SKM-1 (cell line): ENCODE data around the gene PPEF1.
"Not testable (repeated sequence)": the region's sequence is repeated elsewhere in the genome, so short reads cannot be mapped to it uniquely, and the experiment has no call there.

ENCODE experiments used
- DNase-seq: peaks from one replicate; lab custom pipeline; 2025; ENCODE audit not compliant: unreplicated experiment; lab: John Stamatoyannopoulos, UW

Gene PPEF1

GRCh38 chrX:18792828-18793227 lies 85.4 kb downstream of the PPEF1 start:
- no peak for DNase-seq

GRCh38 chrX:18793601-18794089 lies 86.2 kb downstream of the PPEF1 start:
- no peak for DNase-seq

GRCh38 chrX:18797141-18797540 lies 89.7 kb downstream of the PPEF1 start:
- no peak for DNase-seq

- DNase-seq, result no peak
These were observed 92.5 kb downstream of the PPEF1 start for GRCh38 chrX:18799911-18800310.

- no peak for DNase-seq
These were observed 102.2 kb downstream of the PPEF1 start for GRCh38 chrX:18809641-18810040.

GRCh38 chrX:18810416-18810815 lies 103.0 kb downstream of the PPEF1 start:
- DNase-seq, result no peak

GRCh38 chrX:18825375-18825774 lies 117.9 kb downstream of the PPEF1 start:
- no peak for DNase-seq

GRCh38 chrX:18828832-18829404 lies 121.5 kb downstream of the PPEF1 start:
- no peak for DNase-seq

GRCh38 chrX:18833071-18833731 lies 125.8 kb downstream of the PPEF1 start:
- no peak for DNase-seq

GRCh38 chrX:18847901-18848300 lies 140.5 kb downstream of the PPEF1 start:
- DNase-seq, result not testable (repeated sequence)

- DNase-seq, result no peak
These were observed 148.6 kb downstream of the PPEF1 start for GRCh38 chrX:18855919-18856644.

- no peak for DNase-seq
These were observed 149.2 kb downstream of the PPEF1 start for GRCh38 chrX:18856645-18856997.

- no peak for DNase-seq
These were observed 154.1 kb downstream of the PPEF1 start for GRCh38 chrX:18861511-18861910.

- DNase-seq, result no peak
These were observed 157.0 kb downstream of the PPEF1 start for GRCh38 chrX:18864390-18864920.

- DNase-seq, result no peak
These were observed 163.9 kb downstream of the PPEF1 start for GRCh38 chrX:18871161-18871890.

- no peak for DNase-seq
These were observed 164.5 kb downstream of the PPEF1 start for GRCh38 chrX:18871970-18872369.

GRCh38 chrX:18872621-18873020 lies 165.2 kb downstream of the PPEF1 start:
- no peak for DNase-seq

- no peak for DNase-seq
These were observed 165.8 kb downstream of the PPEF1 start for GRCh38 chrX:18873189-18873791.

- no peak for DNase-seq
These were observed 166.4 kb downstream of the PPEF1 start for GRCh38 chrX:18873836-18874235.

GRCh38 chrX:18874560-18875255 lies 167.3 kb downstream of the PPEF1 start:
- DNase-seq, result no peak
